ENCODE results near the gene PSMA8.

DNA sequence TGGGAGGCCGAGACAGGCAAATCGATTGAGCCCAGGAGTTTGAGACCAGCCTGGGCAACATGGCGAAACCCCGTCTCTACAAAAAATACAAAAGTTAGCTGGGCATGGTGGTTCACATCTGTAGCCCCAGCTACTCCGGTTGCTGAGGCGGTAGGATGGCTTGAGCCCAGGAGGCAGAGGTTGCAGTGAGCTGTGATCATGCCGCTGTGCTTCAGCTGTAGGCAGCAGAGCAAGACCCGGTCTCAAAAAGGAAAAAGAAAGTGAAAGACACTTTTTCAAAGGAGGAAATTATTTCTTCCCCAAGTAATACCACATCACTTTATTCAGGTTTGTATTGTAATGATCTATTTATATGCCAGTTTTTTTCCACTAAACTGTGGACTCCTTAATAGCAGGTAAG lies 56.8 kb downstream of the PSMA8 start:
- no peak for TF ChIP-seq POLR2A (IDR thresholded peaks at IDR 0.05)
- TF ChIP-seq, protein P1, sequence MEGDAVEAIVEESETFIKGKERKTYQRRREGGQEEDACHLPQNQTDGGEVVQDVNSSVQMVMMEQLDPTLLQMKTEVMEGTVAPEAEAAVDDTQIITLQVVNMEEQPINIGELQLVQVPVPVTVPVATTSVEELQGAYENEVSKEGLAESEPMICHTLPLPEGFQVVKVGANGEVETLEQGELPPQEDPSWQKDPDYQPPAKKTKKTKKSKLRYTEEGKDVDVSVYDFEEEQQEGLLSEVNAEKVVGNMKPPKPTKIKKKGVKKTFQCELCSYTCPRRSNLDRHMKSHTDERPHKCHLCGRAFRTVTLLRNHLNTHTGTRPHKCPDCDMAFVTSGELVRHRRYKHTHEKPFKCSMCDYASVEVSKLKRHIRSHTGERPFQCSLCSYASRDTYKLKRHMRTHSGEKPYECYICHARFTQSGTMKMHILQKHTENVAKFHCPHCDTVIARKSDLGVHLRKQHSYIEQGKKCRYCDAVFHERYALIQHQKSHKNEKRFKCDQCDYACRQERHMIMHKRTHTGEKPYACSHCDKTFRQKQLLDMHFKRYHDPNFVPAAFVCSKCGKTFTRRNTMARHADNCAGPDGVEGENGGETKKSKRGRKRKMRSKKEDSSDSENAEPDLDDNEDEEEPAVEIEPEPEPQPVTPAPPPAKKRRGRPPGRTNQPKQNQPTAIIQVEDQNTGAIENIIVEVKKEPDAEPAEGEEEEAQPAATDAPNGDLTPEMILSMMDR (IDR thresholded peaks at IDR 0.05) = no peak

Data from right lobe of liver (tissue), 4 donors.